Ascending aorta (tissue), 2 donors: Measurements from ENCODE around the gene SPTLC2. TPM values are rescaled to one million over a fixed set of nuclear protein-coding genes. Genes with fewer than 3 reads are reported as not detected.
"Not testable (repeated sequence)": the region's sequence is repeated elsewhere in the genome, so short reads cannot be mapped to it uniquely, and the experiment has no call there.

Experiments
- DNase-seq, 2 donors: peaks; one replicate each; pipeline ENCODE4 v3.0.0-alpha.2; 2019; ENCODE audit warnings: low spot score in 2 of 2
- H3K27ac ChIP-seq, 2 donors: fragments of 200-600 bp; sonication (generic); one replicate each; pipeline ENCODE4 v1.5.1; 2016 to 2017; ENCODE audit warnings: mild to moderate bottlenecking in 1 of 2
- H3K27me3 ChIP-seq: fragments of 200-600 bp; sonication (generic); one replicate; pipeline ENCODE4 v1.5.1; 2017
- H3K36me3 ChIP-seq, 2 donors: fragments of 200-600 bp; sonication (generic); one replicate each; pipeline ENCODE4 v1.5.1; 2016
- H3K4me1 ChIP-seq, 2 donors: fragments of 200-600 bp; sonication (generic); one replicate each; pipeline ENCODE4 v1.5.1; 2016 to 2017; ENCODE audit warnings: mild to moderate bottlenecking in 1 of 2
- H3K4me3 ChIP-seq, 2 donors: fragments of 200-600 bp; sonication (generic); one replicate each; pipeline ENCODE4 v1.5.1; 2016 to 2017; ENCODE audit warnings: mild to moderate bottlenecking in 1 of 2
- H3K9me3 ChIP-seq, 2 donors: fragments of 200-600 bp; sonication (generic); one replicate each; pipeline ENCODE4 v1.5.1; 2016
- CTCF ChIP-seq, 3 experiments: fragments of 200-600 bp in 2 of 3; fragments of 450-650 bp in 1 of 3; sonication (generic) in 2 of 3; IDR thresholded peaks; one replicate each; pipeline ENCODE4 v1.5.1; 2016 to 2019; ENCODE audit warnings: antibody characterized with exemption in 3 of 3, mild to moderate bottlenecking in 1 of 3, moderate library complexity in 1 of 3
- intact Hi-C: fragments of 100-400 bp; cut with DNase I; formaldehyde crosslinking; loops from one replicate; pipeline ENCODE4 v1.15.1; 2023
- total RNA-seq: library from RNA; depleted of rRNA; stranded (reverse); fragments of >200 nt; gene quantifications from one replicate; pipeline ENCODE4 v1.1.0, GENCODE V29; 2016

Gene SPTLC2
- total RNA-seq, 1 donor from 2014 or later = 25.7 TPM

- no peak for TF ChIP-seq CTCF (IDR thresholded peaks at IDR 0.05)
- Histone ChIP-seq H3K27ac (no peak overlapping the region), H3K27me3 (no peaks in the 10 kb centered on the region), H3K4me1 (no peaks in the 10 kb centered on the region), H3K9me3 (no peaks in the 10 kb centered on the region), H3K36me3 (peaks cover 0 to 3% of the 10 kb centered on the region in 2 donors), H3K4me3 (no peak overlapping the region)
- intact Hi-C loops = no loop called here
- DNase-seq = no peak
Measured at GRCh38 chr14:77529963-77530362, 86.5 kb downstream of the SPTLC2 start.

DNA sequence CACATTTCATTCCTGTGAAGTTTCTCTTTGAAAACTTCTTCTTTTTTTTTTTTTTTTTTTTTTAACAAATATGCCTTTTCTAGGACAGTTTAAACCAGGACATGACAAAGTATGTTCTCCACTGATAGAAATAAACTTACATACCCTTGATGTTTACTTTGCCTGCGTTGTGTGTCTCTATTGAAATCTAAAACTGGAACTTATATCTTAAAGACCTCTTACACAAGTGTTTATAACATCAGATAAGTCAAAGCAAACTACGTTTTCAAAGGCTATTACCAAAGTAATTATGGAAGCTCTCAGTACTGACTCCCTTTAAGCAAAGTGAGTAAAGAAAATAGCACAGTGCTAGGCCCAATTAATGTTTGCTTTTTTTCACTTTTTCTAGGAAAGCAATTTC lies 87.2 kb downstream of the SPTLC2 start:
- H3K27me3 ChIP-seq = no peaks in the 10 kb centered on the region
- no peak for TF ChIP-seq CTCF (IDR thresholded peaks at IDR 0.05)
- no peak for DNase-seq
- H3K9me3 ChIP-seq = no peaks in the 10 kb centered on the region
- H3K27ac ChIP-seq = no peak overlapping the region
- no peaks in the 10 kb centered on the region for H3K4me1 ChIP-seq
- intact Hi-C loops = no loop called here
- H3K4me3 ChIP-seq = no peak overlapping the region
- H3K36me3 ChIP-seq = no peaks in the 10 kb centered on the region

GRCh38 chr14:77528701-77529100 lies 87.7 kb downstream of the SPTLC2 start:
- H3K4me3 ChIP-seq, H3K27me3 ChIP-seq, H3K9me3 ChIP-seq, H3K4me1 ChIP-seq, intact Hi-C loops, DNase-seq, H3K27ac ChIP-seq, H3K36me3 ChIP-seq: not testable (repeated sequence)

DNA sequence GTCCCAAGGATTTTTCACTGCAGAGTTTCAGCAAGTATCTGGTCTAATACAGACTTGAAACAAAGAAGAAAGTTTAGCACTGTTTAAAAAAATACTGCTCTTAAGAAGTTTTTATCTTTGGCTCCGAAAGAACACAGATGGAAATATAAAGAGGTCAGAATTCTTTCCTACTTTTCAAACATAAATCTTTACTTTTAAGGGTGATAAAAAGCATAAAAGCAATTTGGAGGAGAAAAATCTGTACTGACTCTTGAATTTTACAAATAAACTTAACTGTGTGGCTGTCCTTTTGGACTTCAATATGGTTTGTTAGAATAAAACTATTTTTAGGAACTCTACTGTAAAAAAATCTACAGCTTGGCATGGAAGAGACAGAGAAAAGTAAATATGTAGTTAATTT lies 90.2 kb downstream of the SPTLC2 start:
- Histone ChIP-seq H3K27ac (no peak overlapping the region), H3K4me1 (no peaks in the 10 kb centered on the region), H3K36me3 (peaks cover 0 to 7% of the 10 kb centered on the region in 2 donors), H3K4me3 (no peak overlapping the region), H3K9me3 (no peaks in the 10 kb centered on the region), H3K27me3 (no peaks in the 10 kb centered on the region)
- no peak for DNase-seq
- intact Hi-C loops = no loop called here
- TF ChIP-seq CTCF (IDR thresholded peaks at IDR 0.05) = no peak

GRCh38 chr14:77524536-77524935 lies 91.9 kb downstream of the SPTLC2 start:
- no peak for TF ChIP-seq CTCF (IDR thresholded peaks at IDR 0.05)
- intact Hi-C loops = no loop called here
- Histone ChIP-seq H3K9me3 (no peaks in the 10 kb centered on the region), H3K4me3 (no peak overlapping the region), H3K4me1 (no peaks in the 10 kb centered on the region), H3K36me3 (peaks cover 6 to 21% of the 10 kb centered on the region in 2 donors), H3K27me3 (no peaks in the 10 kb centered on the region), H3K27ac (no peak overlapping the region)
- DNase-seq = no peak

DNA sequence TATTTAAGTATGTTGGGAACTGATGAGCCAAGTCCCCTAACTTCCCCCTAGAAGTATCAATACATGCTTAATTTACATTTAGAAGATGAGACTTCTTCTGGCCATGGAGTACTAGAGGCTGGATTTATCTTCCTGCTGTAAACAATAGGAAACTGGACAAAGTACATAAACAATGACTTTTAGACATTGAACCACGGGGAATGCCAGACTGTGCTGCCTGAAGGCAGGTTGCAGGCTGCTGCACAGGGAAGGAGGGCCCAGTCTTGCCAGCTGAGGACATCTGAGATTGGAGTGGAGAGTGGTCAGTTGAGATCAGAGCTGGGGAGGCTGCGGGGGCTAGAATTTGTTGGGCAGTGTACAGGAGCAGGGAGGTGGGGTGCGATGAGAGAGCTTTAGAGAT lies 93.3 kb downstream of the SPTLC2 start:
- H3K4me3 ChIP-seq = no peak overlapping the region
- TF ChIP-seq CTCF (IDR thresholded peaks at IDR 0.05) = no peak
- no peaks in the 10 kb centered on the region for H3K4me1 ChIP-seq
- no peaks in the 10 kb centered on the region for H3K9me3 ChIP-seq
- peaks cover 9 to 36% of the 10 kb centered on the region in 2 donors for H3K36me3 ChIP-seq
- intact Hi-C loops = no loop called here
- no peaks in the 10 kb centered on the region for H3K27me3 ChIP-seq
- H3K27ac ChIP-seq = no peak overlapping the region
- no peak for DNase-seq
